A673 (cell line): Measurements from ENCODE around the gene SLC6A9. TPM values are rescaled to one million over a fixed set of nuclear protein-coding genes. Genes with fewer than 3 reads are reported as not detected.

Experiments used
- BruUV-seq: library from RNA; stranded (reverse); fragments of 400-500 nt; replicated peaks from 2 replicates; lab custom pipeline; 2021; lab: Mats Ljungman, UMichigan
- CTCF ChIA-PET: fragments of 300-600 bp; sonication (Branson Sonifier 250); formaldehyde crosslinking; loops from one replicate; lab custom pipeline; 2022; ENCODE audit warnings: antibody characterized with exemption; lab: Charles Lee
- POLR2A ChIA-PET: fragments of 300-600 bp; sonication (Branson Sonifier 250); formaldehyde crosslinking; loops from one replicate; lab custom pipeline; 2022; ENCODE audit warnings: antibody characterized with exemption; ENCODE audit not compliant: low non-redundant PET; lab: Charles Lee
- DNase-seq: peaks from one replicate; pipeline ENCODE4 v3.0.0-alpha.2; 2015; ENCODE audit warnings: low spot score
- H3K27ac ChIP-seq: fragments of 200-600 bp; sonication (generic); 2 replicates; pipeline ENCODE4 v1.5.1; 2016; ENCODE audit warnings: mixed run types, low read depth, mild to moderate bottlenecking, mixed read lengths, antibody characterized with exemption, low read length; ENCODE audit not compliant: poor library complexity, severe bottlenecking
- H3K27me3 ChIP-seq: fragments of 200-600 bp; sonication (generic); replicated peaks from 2 replicates; pipeline ENCODE4 v1.6.1; 2017; ENCODE audit warnings: mixed run types, low read depth, mild to moderate bottlenecking, mixed read lengths, antibody characterized with exemption, low read length; ENCODE audit not compliant: insufficient read depth, poor library complexity
- H3K36me3 ChIP-seq: fragments of 200-600 bp; sonication (generic); 2 replicates; pipeline ENCODE4 v1.6.1; 2016; ENCODE audit warnings: mixed run types, mild to moderate bottlenecking, mixed read lengths, antibody characterized with exemption, low read length; ENCODE audit not compliant: insufficient read depth, poor library complexity, severe bottlenecking
- H3K4me1 ChIP-seq: fragments of 200-600 bp; sonication (generic); 2 replicates; pipeline ENCODE4 v1.6.1; 2017; ENCODE audit warnings: mixed run types, mild to moderate bottlenecking, mixed read lengths, antibody characterized with exemption, low read length; ENCODE audit not compliant: insufficient read depth, poor library complexity, severe bottlenecking
- H3K4me3 ChIP-seq: fragments of 200-600 bp; sonication (generic); 2 replicates; pipeline ENCODE4 v1.5.1; 2016; ENCODE audit warnings: low read depth, mixed run types, mild to moderate bottlenecking, mixed read lengths, low read length; ENCODE audit not compliant: poor library complexity, severe bottlenecking
- H3K9me3 ChIP-seq: fragments of 200-600 bp; sonication (generic); 2 replicates; pipeline ENCODE4 v1.6.1; 2016; ENCODE audit warnings: mixed run types, low read depth, mild to moderate bottlenecking, mixed read lengths, antibody characterized with exemption, low read length; ENCODE audit not compliant: poor library complexity, severe bottlenecking
- CTCF ChIP-seq: fragments of 300-800, 200-600 bp; sonication (generic); conservative IDR thresholded peaks from 2 replicates; pipeline ENCODE4 v1.5.1; 2017; ENCODE audit warnings: low read depth, mild to moderate bottlenecking, antibody characterized with exemption, low read length, moderate library complexity, mixed read lengths
- EZH2 ChIP-seq: fragments of 200-600 bp; sonication (generic); IDR thresholded peaks from 2 replicates; pipeline ENCODE4 v1.6.1; 2017; ENCODE audit warnings: borderline replicate concordance, low read depth, mild to moderate bottlenecking, mixed read lengths, antibody characterized with exemption, low read length; ENCODE audit not compliant: poor library complexity, severe bottlenecking
- intact Hi-C: fragments of 100-400 bp; cut with micrococcal nuclease; formaldehyde crosslinking; loops from one replicate; pipeline ENCODE4 v1.10.0; 2022; ENCODE audit not compliant: unreplicated experiment
- total RNA-seq: library from RNA; stranded (reverse); gene quantifications from 2 replicates; pipeline ENCODE4 v1.2.3, GENCODE V29; 2021

SLC6A9 gene
- total RNA-seq, 1 experiment from 2014 or later: 31.4 TPM

DNA sequence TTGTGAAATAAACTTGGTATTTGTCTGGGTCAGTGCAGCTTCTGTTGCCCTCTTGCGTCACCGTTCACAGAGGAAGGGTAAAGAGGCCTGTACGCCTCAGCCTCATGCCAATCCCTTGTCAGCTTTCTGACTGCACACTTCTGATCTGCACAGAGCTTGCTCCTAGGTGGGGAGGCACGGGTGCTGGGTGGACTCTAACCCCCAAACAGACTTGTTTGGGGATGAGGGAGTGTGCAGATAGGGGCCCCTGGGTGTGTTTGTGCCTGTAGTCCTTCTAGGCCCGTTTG lies 53.1 kb downstream of the SLC6A9 start:
- DNase-seq: no peak
- peak overlapping the region; percentile 17 for H3K27ac ChIP-seq
- POLR2A ChIA-PET: interaction anchor here (0.6 kb wide), 1 partner anchor 9 kb away, joined by 3 read pairs; the partner anchor contains the start of gene DPH2
- CTCF ChIA-PET: no interaction called here
- H3K4me3 ChIP-seq: peak overlapping the region; percentile 53
- peaks cover 27% of the 10 kb centered on the region for H3K36me3 ChIP-seq
- H3K9me3 ChIP-seq: no peaks in the 10 kb centered on the region
- H3K4me1 ChIP-seq: peaks cover 27% of the 10 kb centered on the region
- no peak for TF ChIP-seq EZH2
- no peak for TF ChIP-seq CTCF
- intact Hi-C loops: no loop called here
- BruUV-seq: no TSS peak
- no peaks in the 10 kb centered on the region for H3K27me3 ChIP-seq

- Histone ChIP-seq H3K27me3 (no peaks in the 10 kb centered on the region), H3K27ac (peak overlapping the region; percentile 17), H3K4me3 (no peak overlapping the region), H3K4me1 (peaks cover 27% of the 10 kb centered on the region), H3K9me3 (no peaks in the 10 kb centered on the region), H3K36me3 (peaks cover 27% of the 10 kb centered on the region)
- TSS peak; percentile 33 for BruUV-seq
- no peak for DNase-seq
- ChIA-PET POLR2A (interaction anchor here (0.6 kb wide), 1 partner anchor 8 kb away, joined by 3 read pairs; the partner anchor contains the start of gene DPH2), CTCF (no interaction called here)
- intact Hi-C loops: no loop called here
- TF ChIP-seq CTCF: no peak
- TF ChIP-seq EZH2: no peak
Measured at GRCh38 chr1:43977376-43978263, 53.6 kb downstream of the SLC6A9 start.

DNA sequence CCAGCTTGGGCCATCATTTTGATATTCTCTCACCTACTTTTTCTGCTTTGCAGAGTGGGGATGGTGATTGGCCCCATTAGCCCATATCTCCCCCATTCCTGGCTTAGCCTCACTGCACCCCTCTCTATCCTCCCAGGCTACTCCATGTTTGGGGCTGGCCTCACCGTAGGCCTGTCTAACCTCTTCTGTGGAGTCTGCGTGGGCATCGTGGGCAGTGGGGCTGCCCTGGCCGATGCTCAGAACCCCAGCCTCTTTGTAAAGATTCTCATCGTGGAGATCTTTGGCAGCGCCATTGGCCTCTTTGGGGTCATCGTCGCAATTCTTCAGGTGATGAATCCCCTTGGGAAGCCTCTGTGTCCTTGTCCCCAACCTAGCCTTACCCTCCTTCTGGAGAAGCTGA lies 54.4 kb downstream of the SLC6A9 start:
- TF ChIP-seq CTCF: no peak
- TF ChIP-seq EZH2: no peak
- H3K27me3 ChIP-seq: no peaks in the 10 kb centered on the region
- H3K27ac ChIP-seq: no peak overlapping the region
- no TSS peak for BruUV-seq
- H3K4me3 ChIP-seq: no peak overlapping the region
- peaks cover 27% of the 10 kb centered on the region for H3K4me1 ChIP-seq
- peaks cover 26% of the 10 kb centered on the region for H3K36me3 ChIP-seq
- no peak for DNase-seq
- intact Hi-C loops: no loop called here
- no peaks in the 10 kb centered on the region for H3K9me3 ChIP-seq
- POLR2A ChIA-PET: no interaction called here
- CTCF ChIA-PET: no interaction called here
